ENCODE results near the gene ANKRD23. TPM values are rescaled to one million over a fixed set of nuclear protein-coding genes. Genes with fewer than 3 reads are reported as not detected.

ANKRD23 gene
- total RNA-seq, 1 donor from 2014 or later, result 5.7 TPM

- TF ChIP-seq CTCF (IDR thresholded peaks at IDR 0.05; ENCODE audit: partially characterized antibody, unreplicated experiment), result no peak
- Mint-ChIP-seq H3K36me3 (ENCODE audit: unreplicated experiment) (no peaks in the 10 kb centered on the region), H3K9me3 (ENCODE audit: unreplicated experiment) (peaks cover 14% of the 10 kb centered on the region), H3K4me1 (ENCODE audit: low read depth, unreplicated experiment) (peaks cover 32% of the 10 kb centered on the region), H3K27me3 (ENCODE audit: unreplicated experiment) (peaks cover 12% of the 10 kb centered on the region), H3K27ac (ENCODE audit: unreplicated experiment) (no peak overlapping the region), H3K4me3 (ENCODE audit: unreplicated experiment) (peak overlapping the region; percentile 86)
- DNase-seq, result no peak
Measured at GRCh38 chr2:96819128-96819875, 24.5 kb downstream of the ANKRD23 start.

GRCh38 chr2:96817882-96818281 lies 25.9 kb downstream of the ANKRD23 start:
- H3K36me3 Mint-ChIP-seq (ENCODE audit: unreplicated experiment), result no peaks in the 10 kb centered on the region
- H3K4me3 Mint-ChIP-seq (ENCODE audit: unreplicated experiment), result peak overlapping the region; percentile 86
- no peak for TF ChIP-seq CTCF (IDR thresholded peaks at IDR 0.05; ENCODE audit: partially characterized antibody, unreplicated experiment)
- H3K27ac Mint-ChIP-seq (ENCODE audit: unreplicated experiment), result no peak overlapping the region
- peaks cover 32% of the 10 kb centered on the region for H3K4me1 Mint-ChIP-seq (ENCODE audit: low read depth, unreplicated experiment)
- peaks cover 14% of the 10 kb centered on the region for H3K9me3 Mint-ChIP-seq (ENCODE audit: unreplicated experiment)
- no peak for DNase-seq
- H3K27me3 Mint-ChIP-seq (ENCODE audit: unreplicated experiment), result peaks cover 12% of the 10 kb centered on the region

- H3K27me3 Mint-ChIP-seq (ENCODE audit: unreplicated experiment), result peaks cover 12% of the 10 kb centered on the region
- H3K4me1 Mint-ChIP-seq (ENCODE audit: low read depth, unreplicated experiment), result peaks cover 40% of the 10 kb centered on the region
- DNase-seq, result peak; percentile 58
- peak overlapping the region; percentile 86 for H3K4me3 Mint-ChIP-seq (ENCODE audit: unreplicated experiment)
- TF ChIP-seq CTCF (IDR thresholded peaks at IDR 0.05; ENCODE audit: partially characterized antibody, unreplicated experiment), result no peak
- H3K36me3 Mint-ChIP-seq (ENCODE audit: unreplicated experiment), result no peaks in the 10 kb centered on the region
- H3K9me3 Mint-ChIP-seq (ENCODE audit: unreplicated experiment), result peaks cover 14% of the 10 kb centered on the region
- H3K27ac Mint-ChIP-seq (ENCODE audit: unreplicated experiment), result no peak overlapping the region
Measured at GRCh38 chr2:96816836-96817702, 26.8 kb downstream of the ANKRD23 start.

- Mint-ChIP-seq H3K27me3 (ENCODE audit: unreplicated experiment) (peaks cover 16% of the 10 kb centered on the region), H3K36me3 (ENCODE audit: unreplicated experiment) (no peaks in the 10 kb centered on the region), H3K4me1 (ENCODE audit: low read depth, unreplicated experiment) (peaks cover 46% of the 10 kb centered on the region), H3K9me3 (ENCODE audit: unreplicated experiment) (peaks cover 19% of the 10 kb centered on the region), H3K27ac (ENCODE audit: unreplicated experiment) (peak within 1 kb of the TSS; percentile 41), H3K4me3 (ENCODE audit: unreplicated experiment) (peak within 1 kb of the TSS; percentile 89)
- TF ChIP-seq CTCF (IDR thresholded peaks at IDR 0.05; ENCODE audit: partially characterized antibody, unreplicated experiment), result peak; percentile 71
- DNase-seq, result peak; percentile 99
Measured at GRCh38 chr2:96816127-96816835, 27.5 kb downstream of the ANKRD23 start, which contains the start of gene CNNM3. TSS of gene CNNM3 (plus strand) at chr2:96816268. CDS start at chr2:96816278, 10 bp downstream.
